Right lobe of liver (tissue), 6 donors: Measurements from ENCODE around the gene SSBP3. TPM values are rescaled to one million over a fixed set of nuclear protein-coding genes. Genes with fewer than 3 reads are reported as not detected.

Source experiments
- ATAC-seq, 4 donors: fragments of 200-7000 bp; cut with Tn5 transposase; one replicate each; pipeline ENCODE4 v1.9.1; 2020; ENCODE audit warnings: mild to moderate bottlenecking in 4 of 4, moderate library complexity in 4 of 4
- DNase-seq, 3 donors: peaks; one replicate each; pipeline ENCODE4 v3.0.0-alpha.2; 2020
- H3K27ac ChIP-seq, 3 donors: fragments of 200-600 bp; one replicate each; pipeline ENCODE4 v1.8.0; 2022
- H3K27me3 ChIP-seq, 2 donors: fragments of 200-600 bp; one replicate each; pipeline ENCODE4 v1.8.0; 2022
- H3K36me3 ChIP-seq, 4 donors: fragments of 200-600 bp; sonication (generic) in 1 of 4; one replicate each; pipeline versions ENCODE4 v1.5.1 to v1.8.0; 2017 to 2022; ENCODE audit warnings: control low read depth in 1 of 4
- H3K4me1 ChIP-seq, 4 donors: fragments of 200-600 bp; sonication (generic) in 1 of 4; one replicate each; pipeline versions ENCODE4 v1.5.1 to v1.8.0; 2017 to 2022; ENCODE audit warnings: control low read depth in 1 of 4
- H3K4me3 ChIP-seq, 3 donors: fragments of 200-600 bp; one replicate each; pipeline ENCODE4 v1.8.0; 2022
- H3K9me3 ChIP-seq, 4 donors: fragments of 200-600 bp; sonication (generic) in 1 of 4; one replicate each; pipeline versions ENCODE4 v1.5.1 to v1.8.0; 2017 to 2022; ENCODE audit warnings: control low read depth in 1 of 4
- CTCF ChIP-seq, 4 donors: fragments of 200-600 bp in 3 of 4; fragments of 450-650 bp in 1 of 4; IDR thresholded peaks; one replicate each; pipeline versions ENCODE4 v1.5.1 to v1.8.0; 2016 to 2022; ENCODE audit warnings: antibody characterized with exemption in 4 of 4, mild to moderate bottlenecking in 2 of 4
- POLR2A ChIP-seq: fragments of 450-650 bp; IDR thresholded peaks from one replicate; pipeline ENCODE4 v1.6.1; 2017; ENCODE audit warnings: antibody characterized with exemption, mild to moderate bottlenecking
- WGBS: methylation state at CpG from one replicate; pipeline ENCODE4 v1.1.6; 2018; ENCODE audit warnings: low coverage, low lambda C conversion rate; ENCODE audit not compliant: insufficient coverage; ENCODE audit errors: missing lambda C conversion rate; 5-methylcytosine and 5-hydroxymethylcytosine counted together
- intact Hi-C, 2 donors: fragments of 100-400 bp; cut with DNase I; formaldehyde crosslinking; loops; one replicate each; pipeline versions ENCODE4 v1.11.2 to v1.14.1; 2022
- total RNA-seq, 6 experiments: library from RNA; depleted of rRNA in 2 of 6; stranded (reverse); fragments of >200 nt in 2 of 6; fragmentation: NEBNext Ultra II Directional in 3 of 6; extraction: Animal tissue kit (Norgen Biotek cat#: 25700) in 3 of 6; gene quantifications; one replicate each; pipeline versions ENCODE4 v1.1.0 to v1.2.4, GENCODE V29; 2016 to 2023
- donor health status: DM: no; HTN: yes; CAD: no.
- donor health status: DM: no; HTN: no; CAD: no.
- donor health status: DM: no; HTN: no; CAD: no.
- donor health status: DM: no; HTN: yes; CAD: no.
- donor health status: DM: no; HTN: yes; CAD: no.

SSBP3 gene
- total RNA-seq, 6 experiments from 2014 or later = 19.4 to 34.1 (median 24.4) TPM

DNA sequence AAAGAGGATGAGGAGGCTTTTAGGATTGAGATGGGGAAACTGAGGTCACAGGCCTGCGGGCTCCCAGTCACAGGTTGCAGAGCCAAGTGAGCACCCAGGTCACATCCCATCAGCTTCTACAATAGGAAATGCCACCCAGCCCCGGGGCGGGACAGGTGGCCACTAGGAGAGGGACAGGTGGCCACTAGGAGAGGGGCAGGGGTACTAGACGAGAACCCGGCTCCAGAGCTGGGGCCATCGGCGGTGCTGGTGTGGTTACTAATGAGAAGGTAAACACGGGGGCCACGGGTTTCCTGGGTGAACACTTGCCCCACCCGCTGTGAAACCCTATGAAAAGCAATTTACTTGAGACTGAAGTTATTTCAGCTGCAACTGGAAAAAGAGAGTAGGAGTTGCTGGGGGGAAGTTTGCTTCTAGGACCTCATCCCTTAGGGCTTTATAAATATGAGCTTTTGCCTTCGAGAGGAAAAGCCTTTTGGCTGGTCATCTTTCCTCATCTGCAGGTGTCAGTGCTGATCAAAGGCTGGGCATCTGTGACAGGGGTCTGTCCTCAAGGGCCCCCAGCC, 153.7 kb downstream of the SSBP3 start:
- 88% methylated on average over 4 of the region's 11 CpGs for WGBS
- no peak for TF ChIP-seq CTCF (IDR thresholded peaks at IDR 0.05)
- no peak for TF ChIP-seq POLR2A
- no peak for ATAC-seq
- intact Hi-C loops = no loop called here
- Histone ChIP-seq H3K9me3 (no peaks in the 10 kb centered on the region), H3K36me3 (peaks cover 0 to 5% (median 3%) of the 10 kb centered on the region in 4 donors), H3K27ac (no peak overlapping the region), H3K4me1 (no peaks in the 10 kb centered on the region), H3K4me3 (no peak overlapping the region), H3K27me3 (no peaks in the 10 kb centered on the region)
- no peak for DNase-seq

DNA sequence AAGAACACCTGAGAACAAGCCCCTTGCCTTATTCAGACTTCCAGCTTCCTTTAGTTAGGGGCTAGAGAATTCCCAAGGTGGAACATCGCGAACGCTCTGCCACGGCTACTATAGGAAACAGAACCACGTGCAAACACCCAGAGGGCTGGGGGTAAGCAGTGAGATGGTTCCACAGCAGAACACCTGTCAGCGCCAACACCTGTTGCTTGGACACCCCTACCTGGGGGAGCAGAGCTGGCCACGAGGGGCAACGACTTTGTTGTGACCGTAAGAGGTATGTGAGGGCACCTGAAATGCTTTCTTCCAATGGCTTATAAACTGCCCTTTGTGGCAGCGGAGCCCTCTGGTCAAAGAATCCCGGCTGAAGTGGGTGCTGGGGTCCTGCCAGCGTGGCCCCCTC, 155.5 kb downstream of the SSBP3 start:
- no peak overlapping the region for H3K4me3 ChIP-seq
- no peak for TF ChIP-seq CTCF (IDR thresholded peaks at IDR 0.05)
- no peaks in the 10 kb centered on the region for H3K27me3 ChIP-seq
- H3K36me3 ChIP-seq = peaks cover 0 to 5% (median 3%) of the 10 kb centered on the region in 4 donors
- no peaks in the 10 kb centered on the region for H3K4me1 ChIP-seq
- WGBS = 86% methylated on average over 4 of the region's 12 CpGs
- no peaks in the 10 kb centered on the region for H3K9me3 ChIP-seq
- intact Hi-C loops = no loop called here
- no peak for DNase-seq
- no peak overlapping the region for H3K27ac ChIP-seq
- ATAC-seq = no peak

DNA sequence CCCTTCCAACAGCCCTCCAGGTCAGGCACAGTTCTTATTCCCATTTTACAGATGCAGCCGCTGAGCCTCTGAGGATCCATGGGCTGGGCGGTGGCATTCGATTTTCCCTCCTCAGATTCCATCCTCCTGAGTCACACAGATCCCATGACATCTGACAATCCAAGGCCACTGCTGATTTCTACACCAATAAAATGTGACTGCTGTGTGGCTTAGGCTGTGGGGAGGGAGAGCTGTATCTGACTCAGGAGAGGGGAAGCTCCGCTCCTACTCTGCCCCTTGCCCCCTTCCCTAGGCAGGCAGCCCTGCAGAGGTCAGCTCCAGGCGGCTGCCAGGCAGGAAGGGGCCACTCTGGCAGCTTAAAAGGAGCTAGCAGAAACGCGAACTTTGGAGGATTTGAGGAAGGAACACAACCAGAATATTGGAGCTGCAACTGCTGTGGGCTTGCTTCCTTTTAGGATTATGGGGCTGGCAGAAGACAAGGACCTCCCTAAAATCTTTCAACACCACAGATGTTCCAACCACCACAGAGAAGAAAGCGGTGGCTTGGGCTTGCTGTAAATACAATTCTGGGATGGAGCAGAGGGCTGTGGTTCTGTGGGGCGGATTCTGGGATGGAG, 156.3 kb downstream of the SSBP3 start:
- H3K27ac ChIP-seq = no peak overlapping the region
- peaks cover 0 to 5% (median 3%) of the 10 kb centered on the region in 4 donors for H3K36me3 ChIP-seq
- 53% methylated on average over 6 of the region's 9 CpGs for WGBS
- H3K9me3 ChIP-seq = no peaks in the 10 kb centered on the region
- intact Hi-C loops = no loop called here
- TF ChIP-seq POLR2A = no peak
- no peaks in the 10 kb centered on the region for H3K27me3 ChIP-seq
- DNase-seq = no peak
- H3K4me1 ChIP-seq = no peaks in the 10 kb centered on the region
- no peak overlapping the region for H3K4me3 ChIP-seq
- ATAC-seq = peak; percentile 12 to 69 (median 18)

- no peaks in the 10 kb centered on the region for H3K27me3 ChIP-seq
- H3K27ac ChIP-seq = no peak overlapping the region
- intact Hi-C loops = no loop called here
- 78% methylated on average over 2 of the region's 4 CpGs for whole genome bisulfite sequencing
- no peaks in the 10 kb centered on the region for H3K9me3 ChIP-seq
- peaks cover 0 to 5% (median 3%) of the 10 kb centered on the region in 4 donors for H3K36me3 ChIP-seq
- H3K4me3 ChIP-seq = no peak overlapping the region
- DNase-seq (no peak), ATAC-seq (no peak)
- TF ChIP-seq POLR2A = no peak
- no peak for TF ChIP-seq CTCF (IDR thresholded peaks at IDR 0.05)
- no peaks in the 10 kb centered on the region for H3K4me1 ChIP-seq
Measured at GRCh38 chr1:54248966-54249365, 157.2 kb downstream of the SSBP3 start.

DNA sequence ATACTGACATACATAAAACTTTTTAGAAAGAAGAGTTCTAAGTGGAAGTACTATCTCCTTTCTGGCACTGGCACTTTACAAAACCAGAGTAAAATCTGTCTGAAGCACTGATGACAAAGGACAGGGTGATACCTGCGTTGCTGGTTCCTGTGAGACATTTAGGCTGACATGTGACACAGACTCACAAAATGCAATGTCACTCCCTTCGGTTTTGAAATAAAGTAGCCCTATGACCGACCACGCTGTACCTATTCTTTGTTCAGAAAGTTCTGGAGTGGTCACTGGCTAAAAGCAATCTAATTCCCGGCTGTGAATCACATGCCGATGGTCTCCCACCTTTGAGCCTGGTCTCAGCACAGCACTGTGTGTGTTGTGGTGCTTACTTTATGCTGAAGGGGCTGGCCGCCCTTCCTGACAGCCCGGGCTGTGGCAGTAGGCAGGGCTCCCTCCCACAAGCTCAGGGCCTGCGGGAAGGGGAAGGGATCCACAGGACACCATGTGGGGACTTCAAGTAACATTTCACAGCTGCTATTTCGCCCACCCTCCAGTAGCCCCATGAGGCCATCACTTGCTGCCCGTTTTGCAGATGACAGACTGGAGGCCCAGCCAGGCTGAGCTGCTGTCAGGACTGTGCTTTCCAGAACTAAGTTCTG, 158.2 kb downstream of the SSBP3 start:
- 95% methylated on average over 4 of the region's 11 CpGs for WGBS
- no peaks in the 10 kb centered on the region for H3K27me3 ChIP-seq
- no peak overlapping the region for H3K27ac ChIP-seq
- no peaks in the 10 kb centered on the region for H3K4me1 ChIP-seq
- no peak for DNase-seq
- no peak overlapping the region for H3K4me3 ChIP-seq
- H3K9me3 ChIP-seq = no peaks in the 10 kb centered on the region
- TF ChIP-seq POLR2A (no peak), CTCF (IDR thresholded peaks at IDR 0.05) (no peak)
- intact Hi-C loops = no loop called here
- no peak for ATAC-seq
- peaks cover 0 to 5% (median 3%) of the 10 kb centered on the region in 4 donors for H3K36me3 ChIP-seq
